Activated B cell treated with CpG ODN at 0.5 μM for 24 hours (primary cell): ENCODE measurements around the gene ITGB2. TPM values are rescaled to one million over a fixed set of nuclear protein-coding genes. Genes with fewer than 3 reads are reported as not detected.

ENCODE experiments used
- ATAC-seq: fragments of 200-7000 bp; cut with Tn5 transposase; one replicate; pipeline ENCODE4 v1.10.0; 2021; ENCODE audit warnings: low read depth, mild to moderate bottlenecking, moderate library complexity
- CTCF ChIA-PET: fragments of 350-600 bp; sonication (Branson Sonifier 250); formaldehyde crosslinking; loops from one replicate; lab custom pipeline; 2021; ENCODE audit warnings: antibody characterized with exemption; lab: Charles Lee
- POLR2A ChIA-PET: fragments of 350-600 bp; sonication (Branson Sonifier 250); formaldehyde crosslinking; loops from one replicate; lab custom pipeline; 2021; ENCODE audit warnings: antibody characterized with exemption; lab: Charles Lee
- DNase-seq: peaks from one replicate; pipeline ENCODE4 v3.0.0; 2022
- H3K27ac Mint-ChIP-seq: one replicate; pipeline ENCODE4 v1.8.0; 2020; ENCODE audit warnings: mixed read lengths
- H3K27me3 Mint-ChIP-seq: one replicate; pipeline ENCODE4 v1.8.0; 2021; ENCODE audit warnings: mixed read lengths
- H3K36me3 Mint-ChIP-seq: one replicate; pipeline ENCODE4 v1.8.0; 2021; ENCODE audit warnings: low read depth, mixed read lengths
- H3K4me1 Mint-ChIP-seq: one replicate; pipeline ENCODE4 v1.8.0; 2021; ENCODE audit warnings: mixed read lengths
- H3K4me3 Mint-ChIP-seq: one replicate; pipeline ENCODE4 v1.8.0; 2020; ENCODE audit warnings: mild to moderate bottlenecking, mixed read lengths
- H3K9me3 Mint-ChIP-seq: one replicate; pipeline ENCODE4 v1.8.0; 2020; ENCODE audit warnings: mixed read lengths
- CTCF ChIP-seq: fragments of 200-600 bp; IDR thresholded peaks from one replicate; pipeline ENCODE4 v1.8.0; 2022; ENCODE audit warnings: antibody characterized with exemption, mild to moderate bottlenecking
- intact Hi-C: fragments of 100-400 bp; cut with micrococcal nuclease; formaldehyde crosslinking; loops from one replicate; pipeline ENCODE4 v1.15.1; 2024
- total RNA-seq: library from RNA; stranded (reverse); gene quantifications from 2 replicates; pipeline ENCODE4 v1.2.3, GENCODE V29; 2022

The ITGB2 gene
- total RNA-seq, 1 donor from 2014 or later: 124 TPM

GRCh38 chr21:44944596-44944995, 23.9 kb upstream of the ITGB2 start:
- Mint-ChIP-seq H3K27me3 (no peaks in the 10 kb centered on the region), H3K9me3 (no peaks in the 10 kb centered on the region), H3K36me3 (peaks cover 46% of the 10 kb centered on the region), H3K4me1 (peaks cover 45% of the 10 kb centered on the region), H3K27ac (no peak overlapping the region), H3K4me3 (no peak overlapping the region)
- ChIA-PET CTCF (interaction anchor here (0.8 to 12.2 kb wide), 3 partner anchors 143 to 194 kb away, joined by 3 to 224 read pairs (median 218); no protein-coding TSS in a partner anchor), POLR2A (no interaction called here)
- intact Hi-C loops: loop anchor here (5.0 to 10.0 kb wide), 2 partner anchors 350 to 1378 kb away; partner anchors contain the start of genes C21orf58 and PCNT
- ATAC-seq (no peak), DNase-seq (no peak)
- TF ChIP-seq CTCF: no peak

- Mint-ChIP-seq H3K27ac (no peak overlapping the region), H3K27me3 (no peaks in the 10 kb centered on the region), H3K9me3 (no peaks in the 10 kb centered on the region), H3K4me3 (no peak overlapping the region), H3K36me3 (peaks cover 45% of the 10 kb centered on the region), H3K4me1 (peaks cover 49% of the 10 kb centered on the region)
- ChIA-PET POLR2A (no interaction called here), CTCF (interaction anchor here (1.1 to 12.2 kb wide), 3 partner anchors 158 to 195 kb away, joined by 3 to 224 read pairs (median 218); no protein-coding TSS in a partner anchor)
- DNase-seq (no peak), ATAC-seq (no peak)
- intact Hi-C loops: loop anchor here (5.0 to 10.0 kb wide), 2 partner anchors 351 to 1378 kb away; partner anchors contain the start of genes C21orf58 and PCNT
- TF ChIP-seq CTCF: no peak
Observed at GRCh38 chr21:44943686-44944550, 23.2 kb upstream of the ITGB2 start.

- peaks cover 45% of the 10 kb centered on the region for H3K36me3 Mint-ChIP-seq
- H3K4me3 Mint-ChIP-seq: no peak overlapping the region
- DNase-seq (no peak), ATAC-seq (no peak)
- CTCF ChIA-PET: interaction anchor here (1.1 to 12.2 kb wide), 3 partner anchors 159 to 196 kb away, joined by 3 to 224 read pairs (median 218); no protein-coding TSS in a partner anchor
- no peaks in the 10 kb centered on the region for H3K9me3 Mint-ChIP-seq
- peaks cover 51% of the 10 kb centered on the region for H3K4me1 Mint-ChIP-seq
- TF ChIP-seq CTCF: no peak
- intact Hi-C loops: loop anchor here (5.0 to 10.0 kb wide), 2 partner anchors 352 to 1379 kb away; partner anchors contain the start of genes C21orf58 and PCNT
- no peak overlapping the region for H3K27ac Mint-ChIP-seq
- POLR2A ChIA-PET: no interaction called here
- H3K27me3 Mint-ChIP-seq: no peaks in the 10 kb centered on the region
Observed at GRCh38 chr21:44943005-44943685, 22.4 kb upstream of the ITGB2 start.

- peak overlapping the region; percentile 57 for H3K4me3 Mint-ChIP-seq
- ChIA-PET POLR2A (interaction anchor here (0.6 to 1.2 kb wide), 2 partner anchors 11 to 196 kb away, joined by 3 to 5 read pairs; no protein-coding TSS in a partner anchor), CTCF (interaction anchor here (1.0 to 12.2 kb wide), 4 partner anchors 7 to 196 kb away, joined by 3 to 224 read pairs (median 110); no protein-coding TSS in a partner anchor)
- no peaks in the 10 kb centered on the region for H3K27me3 Mint-ChIP-seq
- intact Hi-C loops: loop anchor here (5.0 to 10.0 kb wide), 2 partner anchors 352 to 1380 kb away; partner anchors contain the start of genes C21orf58 and PCNT
- peaks cover 41% of the 10 kb centered on the region for H3K36me3 Mint-ChIP-seq
- H3K9me3 Mint-ChIP-seq: no peaks in the 10 kb centered on the region
- no peak overlapping the region for H3K27ac Mint-ChIP-seq
- no peak for TF ChIP-seq CTCF
- ATAC-seq (no peak), DNase-seq (no peak)
- H3K4me1 Mint-ChIP-seq: peaks cover 51% of the 10 kb centered on the region
Observed at GRCh38 chr21:44942566-44942965, 21.9 kb upstream of the ITGB2 start.
